HG03103 (cell line): ENCODE results near the gene TMEM89.

Experiments
- ATAC-seq: cut with Tn5 transposase; IDR thresholded peaks from one replicate; pipeline ENCODE4 v1.9.1; 2021; ENCODE audit warnings: low read depth; ENCODE audit not compliant: unreplicated experiment

TMEM89 gene

GRCh38 chr3:48621461-48621869 is at the start of gene TMEM89:
Gene TMEM89, minus strand, starts transcription at chr3:48621769. Its CDS starts 13 bp downstream, at chr3:48621756.
- no peak for ATAC-seq

GRCh38 chr3:48664929-48665328 is 43.4 kb upstream of the TMEM89 start:
- ATAC-seq, result no peak

GRCh38 chr3:48664313-48664644 is 42.7 kb upstream of the TMEM89 start:
- no peak for ATAC-seq

- peak; percentile 73 for ATAC-seq
These were observed 42.1 kb upstream of the TMEM89 start for GRCh38 chr3:48663489-48664312.

- no peak for ATAC-seq
These were observed 41.4 kb upstream of the TMEM89 start, which contains the start of gene CELSR3 for GRCh38 chr3:48662753-48663488. Gene CELSR3, minus strand, starts transcription at chr3:48662886. Its CDS starts 252 bp downstream, at chr3:48662634.

GRCh38 chr3:48662145-48662752 is 40.7 kb upstream of the TMEM89 start:
- no peak for ATAC-seq

GRCh38 chr3:48661501-48662144 is 40.1 kb upstream of the TMEM89 start:
- no peak for ATAC-seq

GRCh38 chr3:48660800-48661400 is 39.3 kb upstream of the TMEM89 start:
- no peak for ATAC-seq

GRCh38 chr3:48656841-48657281 is 35.3 kb upstream of the TMEM89 start:
- no peak for ATAC-seq

- ATAC-seq, result peak; percentile 47
These were observed 34.7 kb upstream of the TMEM89 start for GRCh38 chr3:48656061-48656840.

- ATAC-seq, result no peak
These were observed 34.0 kb upstream of the TMEM89 start for GRCh38 chr3:48655606-48656005.

- no peak for ATAC-seq
These were observed 33.5 kb upstream of the TMEM89 start for GRCh38 chr3:48655063-48655462.

GRCh38 chr3:48652923-48653715 is 31.6 kb upstream of the TMEM89 start:
- no peak for ATAC-seq

- ATAC-seq, result no peak
These were observed 30.2 kb upstream of the TMEM89 start for GRCh38 chr3:48651771-48652170.

- ATAC-seq, result no peak
These were observed 29.2 kb upstream of the TMEM89 start for GRCh38 chr3:48650723-48651122.

- no peak for ATAC-seq
These were observed 26.8 kb upstream of the TMEM89 start for GRCh38 chr3:48648188-48648850.

- ATAC-seq, result no peak
These were observed 26.1 kb upstream of the TMEM89 start for GRCh38 chr3:48647714-48648113.
